ENCODE results near the gene SRGAP2C.

Gene SRGAP2C

GRCh38 chr1:121440993-121441392, 256.2 kb downstream of the SRGAP2C start:
- no peak for DNase-seq
